Measurements from ENCODE around the gene CDC42BPA.
A peak's percentile ranks its signal among the peaks of the same experiment; 100 is the strongest.

CDC42BPA gene

GRCh38 chr1:227213426-227213825 is 104.9 kb downstream of the CDC42BPA start:
- no peak for DNase-seq (ENCODE audit: low read depth, low spot score)

- no peak for DNase-seq (ENCODE audit: low read depth, low spot score)
Observed at GRCh38 chr1:227212164-227212563, 106.1 kb downstream of the CDC42BPA start.

GRCh38 chr1:227210604-227211003 is 107.7 kb downstream of the CDC42BPA start:
- no peak for DNase-seq (ENCODE audit: low read depth, low spot score)

- DNase-seq (ENCODE audit: low read depth, low spot score), result no peak
Observed at GRCh38 chr1:227197064-227197463, 121.2 kb downstream of the CDC42BPA start.

GRCh38 chr1:227192163-227192562 is 126.1 kb downstream of the CDC42BPA start:
- peak; percentile 73 for DNase-seq (ENCODE audit: low read depth, low spot score)

- DNase-seq (ENCODE audit: low read depth, low spot score), result no peak
Observed at GRCh38 chr1:227191607-227192006, 126.7 kb downstream of the CDC42BPA start.

GRCh38 chr1:227190321-227190720 is 128.0 kb downstream of the CDC42BPA start:
- DNase-seq (ENCODE audit: low read depth, low spot score), result no peak

GRCh38 chr1:227185291-227185690 is 133.0 kb downstream of the CDC42BPA start:
- no peak for DNase-seq (ENCODE audit: low read depth, low spot score)

GRCh38 chr1:227182012-227182411 is 136.3 kb downstream of the CDC42BPA start:
- no peak for DNase-seq (ENCODE audit: low read depth, low spot score)

GRCh38 chr1:227175611-227176010 is 142.7 kb downstream of the CDC42BPA start:
- DNase-seq (ENCODE audit: low read depth, low spot score), result no peak

- DNase-seq (ENCODE audit: low read depth, low spot score), result no peak
Observed at GRCh38 chr1:227174164-227174563, 144.1 kb downstream of the CDC42BPA start.

- no peak for DNase-seq (ENCODE audit: low read depth, low spot score)
Observed at GRCh38 chr1:227170361-227171166, 147.7 kb downstream of the CDC42BPA start.

GRCh38 chr1:227169343-227169742 is 148.9 kb downstream of the CDC42BPA start:
- DNase-seq (ENCODE audit: low read depth, low spot score), result no peak

GRCh38 chr1:227167276-227168101 is 150.8 kb downstream of the CDC42BPA start:
- no peak for DNase-seq (ENCODE audit: low read depth, low spot score)

GRCh38 chr1:227166559-227166958 is 151.7 kb downstream of the CDC42BPA start:
- no peak for DNase-seq (ENCODE audit: low read depth, low spot score)

- no peak for DNase-seq (ENCODE audit: low read depth, low spot score)
Observed at GRCh38 chr1:227161470-227161869, 156.8 kb downstream of the CDC42BPA start.

GRCh38 chr1:227156520-227156919 is 161.8 kb downstream of the CDC42BPA start:
- no peak for DNase-seq (ENCODE audit: low read depth, low spot score)

GRCh38 chr1:227155688-227156087 is 162.6 kb downstream of the CDC42BPA start:
- DNase-seq (ENCODE audit: low read depth, low spot score), result no peak

- DNase-seq (ENCODE audit: low read depth, low spot score), result no peak
Observed at GRCh38 chr1:227155004-227155403, 163.3 kb downstream of the CDC42BPA start.

GRCh38 chr1:227152525-227152924 is 165.8 kb downstream of the CDC42BPA start:
- DNase-seq (ENCODE audit: low read depth, low spot score), result no peak

- no peak for DNase-seq (ENCODE audit: low read depth, low spot score)
Observed at GRCh38 chr1:227140376-227140775, 177.9 kb downstream of the CDC42BPA start.

- no peak for DNase-seq (ENCODE audit: low read depth, low spot score)
Observed at GRCh38 chr1:227136210-227136820, 182.0 kb downstream of the CDC42BPA start.

All from brain pericyte (primary cell).